ENCODE measurements around the gene SIGLEC12. TPM values are rescaled to one million over a fixed set of nuclear protein-coding genes. Genes with fewer than 3 reads are reported as not detected.

SIGLEC12 gene
- polyA plus RNA-seq (ENCODE audit: insufficient read length in 4 of 4) = under 1 TPM in 3 of 4 donors, not detected in 1; 0.04 to 0.13 (median 0.11) TPM

DNA sequence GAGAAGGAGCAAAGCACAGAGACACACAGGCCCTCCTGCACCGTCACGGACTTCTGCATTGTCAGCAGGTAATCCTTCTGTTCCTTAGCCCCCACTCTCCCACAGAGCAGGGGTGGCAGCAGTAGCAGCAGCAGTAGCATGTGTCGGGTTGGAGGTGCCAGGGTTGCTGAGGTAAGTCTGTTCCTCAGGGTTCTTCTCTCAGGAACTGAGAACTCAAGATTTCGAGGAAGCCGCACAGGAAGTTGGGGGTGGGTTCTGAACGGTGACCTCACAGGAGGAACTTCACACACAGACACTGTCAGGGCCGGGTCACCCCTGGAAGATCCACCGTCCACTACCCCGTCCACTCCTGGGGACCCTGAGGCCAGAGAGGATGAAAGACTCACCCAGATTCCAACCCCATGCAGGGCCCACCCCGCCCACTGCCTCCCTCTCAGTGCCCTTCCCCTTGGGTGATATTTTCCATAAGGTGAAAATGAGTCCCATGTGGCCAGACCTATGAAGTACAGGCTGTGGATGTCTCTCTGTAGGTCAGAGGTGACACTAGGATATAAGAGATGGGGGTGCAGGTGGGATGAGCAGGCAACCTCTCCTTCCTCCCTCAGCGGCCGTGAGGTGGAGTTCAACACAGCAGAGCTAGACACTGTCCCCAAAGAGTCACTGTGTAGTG lies at the start of gene SIGLEC12:
Gene SIGLEC12, minus strand, starts transcription at position 207 of the 670 bp plus-strand sequence. Its CDS starts 67 bp downstream, at position 140.
- DNase-seq (ENCODE audit: low read depth in 4 of 4, low spot score in 3 of 4) = no peak

DNA sequence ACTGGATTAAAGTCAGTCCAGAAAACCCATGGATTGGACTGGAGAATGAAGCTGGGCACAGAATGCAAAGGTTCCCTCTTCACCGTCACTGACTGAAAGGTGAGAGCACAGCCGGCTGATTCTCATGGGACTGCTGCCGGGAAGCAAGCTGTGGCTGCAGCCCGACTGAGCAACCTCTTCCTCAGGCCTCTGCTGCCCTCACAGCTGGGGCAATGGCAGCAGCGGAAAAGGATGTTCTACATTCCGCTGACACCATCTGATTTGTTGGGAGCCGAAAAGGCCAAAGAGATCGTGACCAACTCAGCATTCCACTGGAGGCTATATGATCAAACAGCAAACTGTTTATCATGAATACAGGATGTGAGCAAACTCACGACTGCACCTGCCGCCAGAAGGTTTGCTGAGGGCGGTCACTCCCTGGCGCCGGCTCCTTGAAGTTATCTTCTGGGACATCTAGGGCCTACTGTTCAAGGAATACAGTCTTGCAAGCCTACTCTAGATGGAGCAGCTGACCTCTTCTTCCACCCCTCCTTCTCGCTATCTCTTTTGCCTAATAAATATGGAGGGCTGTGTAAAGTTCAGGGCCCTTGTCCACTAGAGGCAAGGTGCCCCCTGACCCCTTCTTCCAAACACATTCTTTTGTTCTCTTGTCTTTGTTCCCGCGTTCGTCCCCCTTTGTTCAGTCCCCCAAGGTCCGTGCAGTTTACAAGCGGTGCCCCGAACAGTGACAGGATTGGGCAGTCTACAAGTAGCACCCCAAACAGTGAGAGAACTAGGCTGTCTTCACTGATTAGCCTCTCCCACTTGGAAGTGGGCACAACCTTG lies 49.5 kb upstream of the SIGLEC12 start:
- DNase-seq (ENCODE audit: low read depth in 4 of 4, low spot score in 3 of 4) = no peak

DNA sequence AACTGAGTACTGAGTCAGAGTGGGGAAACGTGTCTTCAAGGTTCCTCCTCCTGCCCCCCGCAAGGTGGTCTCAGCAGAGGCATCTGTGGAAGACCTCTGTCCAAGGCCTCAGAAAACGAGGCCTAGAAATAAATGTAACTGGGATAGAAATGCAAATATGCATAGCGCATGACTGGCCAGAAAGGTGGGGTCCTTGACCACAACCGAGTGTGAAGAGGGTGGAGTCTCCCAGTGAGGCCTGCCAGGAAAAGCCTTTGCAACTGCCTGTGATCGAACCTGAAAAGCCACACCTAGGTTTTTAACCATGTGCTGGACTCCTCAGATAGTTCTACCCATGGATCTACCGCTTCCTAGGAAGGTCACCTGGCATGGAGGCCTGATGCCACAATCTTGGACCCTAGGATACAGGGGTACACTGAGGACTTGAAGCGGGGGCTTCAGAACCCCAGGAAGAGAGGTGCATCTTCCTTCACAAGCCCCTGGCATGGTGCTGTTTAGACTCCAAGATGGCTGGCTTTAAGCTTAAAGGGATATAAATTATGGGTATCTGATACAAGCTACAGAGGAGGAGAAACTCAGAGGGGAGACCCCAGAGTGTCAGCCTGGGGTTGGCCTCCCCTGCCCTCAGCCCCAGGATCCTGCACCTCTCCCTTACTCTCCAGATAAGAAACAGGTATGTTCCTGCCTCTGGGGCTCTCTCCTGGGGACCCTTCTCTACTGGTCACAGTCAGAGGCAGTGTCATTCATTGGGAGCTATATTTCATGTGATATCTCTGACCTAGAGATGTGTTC lies 48.1 kb upstream of the SIGLEC12 start:
- DNase-seq (ENCODE audit: low read depth in 4 of 4, low spot score in 3 of 4) = no peak

DNA sequence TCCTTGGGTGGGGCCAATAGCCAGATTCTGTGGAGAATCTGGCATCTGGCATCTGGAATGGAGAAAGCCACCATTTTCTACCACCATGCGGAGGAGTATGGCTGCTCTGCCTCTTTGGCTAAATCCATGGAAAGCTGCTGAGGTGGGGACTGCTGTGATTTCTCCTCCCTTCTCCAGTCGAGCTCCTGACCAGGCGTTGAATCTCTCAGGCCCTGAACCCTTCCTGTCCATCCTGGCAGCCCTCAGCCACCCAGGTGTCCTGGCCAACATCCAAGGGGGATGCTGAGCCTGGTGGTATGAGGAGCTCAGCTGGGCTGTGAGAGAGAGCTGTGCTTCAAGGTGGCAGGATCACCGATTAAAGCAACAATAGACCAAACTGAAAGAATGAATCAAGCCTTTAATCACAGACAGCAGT lies 47.3 kb upstream of the SIGLEC12 start:
- no peak for DNase-seq (ENCODE audit: low read depth in 4 of 4, low spot score in 3 of 4)

DNA sequence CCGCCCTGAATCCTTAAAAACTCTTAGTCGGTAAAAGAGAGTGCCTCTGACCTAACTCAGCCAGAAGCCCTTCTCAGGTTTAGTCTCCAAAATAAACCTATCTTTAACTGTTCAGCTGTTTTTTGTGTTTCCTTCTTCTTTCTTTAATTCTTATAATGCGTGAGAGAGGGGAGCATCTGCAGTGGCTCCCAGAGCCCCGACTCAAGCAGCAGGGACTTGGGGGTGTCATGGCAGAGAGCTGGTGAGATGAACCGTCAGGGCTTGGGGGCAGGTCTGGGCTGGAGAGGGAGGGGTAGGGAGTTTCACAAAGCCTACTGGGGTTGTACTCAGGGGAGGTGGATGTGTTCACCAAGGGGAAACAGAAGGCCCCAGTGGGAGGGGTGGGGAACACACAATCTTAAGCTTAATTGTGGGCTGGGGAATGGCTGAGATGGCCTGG lies 46.6 kb upstream of the SIGLEC12 start:
- no peak for DNase-seq (ENCODE audit: low read depth in 4 of 4, low spot score in 3 of 4)

DNA sequence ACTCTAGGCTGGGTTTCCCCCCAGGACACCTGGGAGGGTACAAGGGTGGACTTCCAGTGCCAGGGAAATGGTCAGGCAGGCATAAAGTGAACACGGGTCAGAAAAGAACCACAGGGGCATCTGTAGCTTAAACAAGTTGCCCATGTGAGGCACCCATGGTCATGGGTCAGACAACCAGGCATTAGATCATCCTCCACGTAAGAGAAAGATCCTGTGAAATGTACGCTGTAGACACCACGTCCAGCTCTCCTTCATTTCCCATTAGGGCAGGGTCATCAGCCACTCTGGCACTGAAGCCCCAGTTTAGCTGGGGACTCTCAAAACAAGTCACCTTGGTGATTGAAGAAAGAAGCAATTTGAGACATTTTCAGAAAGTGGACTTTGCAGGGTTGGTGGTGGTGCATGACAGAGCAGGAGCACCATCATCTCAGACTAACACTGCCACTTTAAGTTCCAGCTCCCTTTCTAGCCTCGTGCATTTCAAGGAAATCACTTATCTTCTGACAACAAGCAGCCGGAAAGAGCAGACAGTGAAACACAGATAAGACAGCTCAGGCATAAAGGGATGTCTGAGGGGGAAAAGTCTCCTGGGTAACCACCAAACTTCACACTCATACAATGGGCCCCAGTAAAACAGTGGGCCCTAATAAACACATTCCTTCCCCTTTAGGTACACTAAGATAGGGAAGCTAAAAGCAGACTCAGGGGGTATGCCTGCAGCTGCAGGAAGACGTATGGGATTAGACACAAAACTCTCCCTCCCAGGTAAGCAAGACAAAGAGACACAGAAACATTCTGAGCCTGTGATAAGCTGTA lies 46.0 kb upstream of the SIGLEC12 start:
- no peak for DNase-seq (ENCODE audit: low read depth in 4 of 4, low spot score in 3 of 4)

GRCh38 chr19:51546650-51547396 lies 45.2 kb upstream of the SIGLEC12 start:
- DNase-seq (ENCODE audit: low read depth in 4 of 4, low spot score in 3 of 4) = no peak

- DNase-seq (ENCODE audit: low read depth in 4 of 4, low spot score in 3 of 4) = no peak
Observed at GRCh38 chr19:51546107-51546649, 44.6 kb upstream of the SIGLEC12 start.

- DNase-seq (ENCODE audit: low read depth in 4 of 4, low spot score in 3 of 4) = no peak
Observed at GRCh38 chr19:51544038-51544437, 42.4 kb upstream of the SIGLEC12 start.

DNA sequence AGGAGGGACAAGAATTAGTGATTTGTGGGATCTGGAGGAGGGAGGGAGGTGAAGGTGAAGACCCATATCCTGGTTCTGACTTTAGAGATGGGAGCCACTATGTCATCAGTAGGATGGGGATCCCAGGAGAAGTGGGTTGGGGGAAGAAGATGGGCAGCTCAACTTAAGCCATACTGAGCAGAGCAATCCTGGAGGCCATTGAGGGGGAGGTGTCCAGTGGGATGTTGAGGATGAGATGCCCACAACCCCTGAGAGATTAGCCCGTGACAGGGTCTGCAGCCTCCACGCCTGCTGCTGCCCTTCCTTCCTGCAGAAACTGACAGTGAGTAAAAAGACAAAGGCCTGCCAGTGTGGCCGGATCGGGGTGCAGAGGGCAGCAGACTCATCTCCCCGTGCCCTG lies 41.1 kb upstream of the SIGLEC12 start:
- DNase-seq (ENCODE audit: low read depth in 4 of 4, low spot score in 3 of 4) = no peak

GRCh38 chr19:51541458-51542357 lies 40.1 kb upstream of the SIGLEC12 start:
- no peak for DNase-seq (ENCODE audit: low read depth in 4 of 4, low spot score in 3 of 4)

- DNase-seq (ENCODE audit: low read depth in 4 of 4, low spot score in 3 of 4) = no peak
Observed at GRCh38 chr19:51539821-51540366, 38.3 kb upstream of the SIGLEC12 start.

GRCh38 chr19:51535535-51535934 lies 33.9 kb upstream of the SIGLEC12 start:
- DNase-seq (ENCODE audit: low read depth in 4 of 4, low spot score in 3 of 4) = no peak

DNA sequence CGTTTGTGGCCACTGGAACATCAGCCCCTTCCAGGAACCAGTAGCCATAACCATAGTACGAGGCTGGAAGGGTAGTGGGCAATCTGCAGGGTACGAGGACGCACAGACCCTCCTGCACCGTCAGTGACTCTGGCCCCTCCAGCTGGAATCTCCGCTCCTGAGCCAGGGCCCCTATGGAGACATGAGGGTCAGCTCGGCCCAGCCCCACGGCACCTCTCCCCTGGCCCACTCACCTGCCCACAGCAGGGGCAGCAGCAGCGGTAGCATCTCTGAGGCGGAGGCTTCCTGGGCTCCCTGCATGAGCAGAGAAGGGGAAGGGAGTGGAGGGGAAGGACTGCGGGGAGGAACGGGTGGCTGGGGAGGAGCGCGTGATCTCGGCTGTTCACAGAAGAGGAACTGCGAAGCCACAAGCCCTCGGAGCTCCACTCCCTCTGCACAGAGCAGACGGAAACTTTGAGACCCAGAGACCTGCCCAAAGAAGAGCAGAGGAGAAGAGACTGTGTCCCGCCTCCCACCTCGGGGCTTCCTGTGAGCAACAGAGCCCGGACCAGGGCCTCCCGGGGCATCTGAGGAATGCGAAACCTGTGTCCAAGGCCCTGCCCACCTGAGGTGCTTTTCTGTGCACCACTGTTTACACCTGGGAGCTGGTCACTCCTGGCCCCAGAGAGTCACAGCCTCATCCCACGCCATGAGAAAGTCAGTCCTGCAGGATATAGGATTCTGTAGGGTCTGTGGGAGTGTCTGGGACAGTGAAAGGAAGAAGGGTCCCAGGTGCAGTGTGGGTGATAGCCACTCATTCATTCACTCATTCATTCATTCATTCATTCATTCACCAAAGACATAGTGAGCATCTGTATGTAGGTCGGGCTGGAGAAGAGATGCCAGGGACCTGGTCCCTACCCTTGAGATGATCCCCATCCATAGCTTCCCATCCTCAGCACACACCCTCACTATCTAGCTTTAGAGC lies 30.0 kb upstream of the SIGLEC12 start, which contains the start of gene SIGLEC6:
Gene SIGLEC6, minus strand, starts transcription at position 322 of the 967 bp plus-strand sequence. Its CDS starts 22 bp downstream, at position 300.
- no peak for DNase-seq (ENCODE audit: low read depth in 4 of 4, low spot score in 3 of 4)

GRCh38 chr19:51530616-51531015 lies 29.0 kb upstream of the SIGLEC12 start:
- DNase-seq (ENCODE audit: low read depth in 4 of 4, low spot score in 3 of 4) = no peak

- DNase-seq (ENCODE audit: low read depth in 4 of 4, low spot score in 3 of 4) = no peak
Observed at GRCh38 chr19:51529301-51529700, 27.7 kb upstream of the SIGLEC12 start.

- DNase-seq (ENCODE audit: low read depth in 4 of 4, low spot score in 3 of 4) = no peak
Observed at GRCh38 chr19:51525651-51526050, 24.1 kb upstream of the SIGLEC12 start.
